SK-N-SH (cell line): ENCODE results near the gene PARK7. TPM values are rescaled to one million over a fixed set of nuclear protein-coding genes. Genes with fewer than 3 reads are reported as not detected.

ENCODE experiments used
- CTCF ChIA-PET: fragments of 300-600, 350-600 bp; formaldehyde crosslinking; extraction: SDS; loops from one replicate; lab custom pipeline; 2021; lab: Yijun Ruan, JAX
- POLR2A ChIA-PET: fragments of 350-600 bp; sonication (Branson Sonifier 250); formaldehyde crosslinking; extraction: SDS; loops from one replicate; lab custom pipeline; 2020; ENCODE audit warnings: antibody characterized with exemption, inconsistent platforms; lab: Yijun Ruan, JAX
- DNase-seq: peaks from one replicate; pipeline ENCODE4 v3.0.0; 2012
- H2AFZ ChIP-seq: fragments of 200-600 bp; sonication (generic); 2 replicates; pipeline ENCODE4 v1.8.1; 2016; ENCODE audit warnings: antibody characterized with exemption, mild to moderate bottlenecking, low read depth
- H3F3A ChIP-seq: fragments of 200-600 bp; sonication (generic); replicated peaks from 2 replicates; pipeline ENCODE3; 2016; ENCODE audit warnings: antibody characterized with exemption, mild to moderate bottlenecking; ENCODE audit not compliant: insufficient read depth
- H3K27ac ChIP-seq, 2 experiments: fragments of 200-500 bp in 1 of 2; fragments of 200-600 bp in 1 of 2; sonication (Bioruptor generic) in 1 of 2; sonication (generic), shearing (Covaris generic) in 1 of 2; 2 replicates each; pipeline versions ENCODE4 v1.5.1 to v1.6.1; 2014 to 2016; ENCODE audit warnings: low read depth in 2 of 2, inconsistent platforms in 1 of 2, low read length in 1 of 2, mild to moderate bottlenecking in 1 of 2, mixed read lengths in 1 of 2
- H3K27me3 ChIP-seq: fragments of 200-600 bp; sonication (generic), shearing (Covaris generic); 2 replicates; pipeline ENCODE4 v1.6.1; 2016; ENCODE audit warnings: mixed run types; ENCODE audit not compliant: insufficient read depth
- H3K36me3 ChIP-seq, 2 experiments: fragments of 200-500 bp in 1 of 2; fragments of 200-600 bp in 1 of 2; sonication (Bioruptor generic) in 1 of 2; sonication (generic) in 1 of 2; replicated peaks in 1 of 2; 2 replicates each; pipeline versions ENCODE3 to v1.5.1; 2014 to 2016; ENCODE audit warnings: low read length in 1 of 2, mild to moderate bottlenecking in 1 of 2; ENCODE audit not compliant: insufficient read depth in 2 of 2, control insufficient read depth in 1 of 2
- H3K4me1 ChIP-seq, 2 experiments: fragments of 200-500 bp in 1 of 2; fragments of 200-600 bp in 1 of 2; sonication (Bioruptor generic) in 1 of 2; sonication (generic), shearing (Covaris generic) in 1 of 2; 2 replicates each; pipeline versions ENCODE4 v1.5.1 to v1.6.1; 2014 to 2016; ENCODE audit warnings: low read depth in 1 of 2, low read length in 1 of 2, mixed run types in 1 of 2; ENCODE audit not compliant: insufficient read depth in 2 of 2, control insufficient read depth in 1 of 2
- H3K4me2 ChIP-seq: fragments of 200-600 bp; sonication (generic), shearing (Covaris generic); 2 replicates; pipeline ENCODE4 v1.6.1; 2017; ENCODE audit warnings: mixed run types
- H3K4me3 ChIP-seq, 2 experiments: fragments of 200-500 bp in 1 of 2; fragments of 200-600 bp in 1 of 2; sonication (Bioruptor generic) in 1 of 2; sonication (generic), shearing (Covaris generic) in 1 of 2; 2 replicates each; pipeline versions ENCODE4 v1.5.1 to v1.8.1; 2014 to 2016; ENCODE audit warnings: low read depth in 2 of 2, inconsistent platforms in 1 of 2, low read length in 1 of 2, mild to moderate bottlenecking in 1 of 2, mixed read lengths in 1 of 2, moderate library complexity in 1 of 2
- H3K79me2 ChIP-seq: fragments of 200-600 bp; sonication (generic); 2 replicates; pipeline ENCODE4 v1.8.1; 2017; ENCODE audit warnings: mild to moderate bottlenecking; ENCODE audit not compliant: insufficient read depth
- H3K9ac ChIP-seq: fragments of 200-600 bp; sonication (generic); 2 replicates; pipeline ENCODE4 v1.6.1; 2017; ENCODE audit warnings: mixed run types
- H3K9me2 ChIP-seq: fragments of 200-600 bp; sonication (generic); 2 replicates; pipeline ENCODE4 v1.6.1; 2017; ENCODE audit warnings: mixed run types
- H3K9me3 ChIP-seq: fragments of 200-600 bp; sonication (generic); 2 replicates; pipeline ENCODE4 v1.6.1; 2017; ENCODE audit warnings: mixed run types, mild to moderate bottlenecking, moderate library complexity
- H4K20me1 ChIP-seq: fragments of 200-600 bp; sonication (generic); 2 replicates; pipeline ENCODE4 v1.6.1; 2017; ENCODE audit warnings: mild to moderate bottlenecking, mixed run types; ENCODE audit not compliant: insufficient read depth
- CHD2 ChIP-seq: fragments of 150-350 bp; IDR thresholded peaks from 2 replicates; pipeline ENCODE4 v1.6.1; 2018; ENCODE audit warnings: low read length; ENCODE audit not compliant: partially characterized antibody
- ELF1 ChIP-seq: IDR thresholded peaks from 2 replicates; pipeline ENCODE4 v1.4.0; 2012
- EP300 ChIP-seq, 2 experiments: IDR thresholded peaks; 2 replicates each; pipeline versions ENCODE4 v1.4.0 to v1.6.1; 2012; ENCODE audit warnings: borderline replicate concordance in 1 of 2, low read depth in 1 of 2, low read length in 1 of 2
- FOSL2 ChIP-seq: IDR thresholded peaks from 2 replicates; pipeline ENCODE4 v1.4.0; 2012; ENCODE audit warnings: low read depth, mild to moderate bottlenecking, moderate library complexity, borderline replicate concordance
- GATA2 ChIP-seq: sonication (generic); formaldehyde crosslinking; IDR thresholded peaks from 2 replicates; pipeline ENCODE4 v1.5.0; 2020; ENCODE audit warnings: mild to moderate bottlenecking, missing genetic modification reagents
- JUND ChIP-seq: IDR thresholded peaks from 2 replicates; pipeline ENCODE4 v1.4.0; 2012
- MXI1 ChIP-seq: IDR thresholded peaks from 2 replicates; pipeline ENCODE4 v1.6.1; 2012; ENCODE audit warnings: mild to moderate bottlenecking, low read depth, low read length, improper control_type of control experiment
- NFIC ChIP-seq: IDR thresholded peaks from 2 replicates; pipeline ENCODE4 v1.4.0; 2012; ENCODE audit warnings: borderline replicate concordance
- POLR2AphosphoS5 ChIP-seq: IDR thresholded peaks from 2 replicates; pipeline ENCODE4 v1.6.1; 2012; ENCODE audit warnings: low read depth, low read length
- RAD21 ChIP-seq: IDR thresholded peaks from 2 replicates; pipeline ENCODE4 v1.6.1; 2012; ENCODE audit warnings: mild to moderate bottlenecking, low read length
- RCOR1 ChIP-seq: fragments of 150-350 bp; IDR thresholded peaks from 2 replicates; pipeline ENCODE4 v1.6.1; 2017; ENCODE audit warnings: antibody characterized with exemption, low read length
- RFX5 ChIP-seq: IDR thresholded peaks from 2 replicates; pipeline ENCODE4 v1.6.1; 2012; ENCODE audit warnings: mild to moderate bottlenecking, improper control_type of control experiment, low read length
- RXRA ChIP-seq: IDR thresholded peaks from 2 replicates; pipeline ENCODE4 v1.4.0; 2012; ENCODE audit warnings: low read depth, mild to moderate bottlenecking, borderline replicate concordance
- SMC3 ChIP-seq: IDR thresholded peaks from 2 replicates; pipeline ENCODE4 v1.6.1; 2012; ENCODE audit warnings: low read depth, low read length, improper control_type of control experiment
- TAF1 ChIP-seq: IDR thresholded peaks from 2 replicates; pipeline ENCODE4 v1.6.1; 2012; ENCODE audit warnings: low read depth, mild to moderate bottlenecking, low read length, moderate library complexity, borderline replicate concordance
- WGBS: methylation state at CpG from one replicate; pipeline ENCODE4 v1.1.6; 2017; ENCODE audit warnings: low lambda C conversion rate; 5-methylcytosine and 5-hydroxymethylcytosine counted together
- polyA plus RNA-seq, 3 experiments: library from polyadenylated mRNA; depleted of rRNA; stranded (reverse); fragments of >200 nt; gene quantifications; 2 replicates each; pipeline ENCODE4 v1.2.3, GENCODE V29; 2012
- TF ChIP-seq, protein P1 (sequence below): IDR thresholded peaks from 2 replicates; pipeline ENCODE4 v1.4.0; 2012; ENCODE audit warnings: low read depth, borderline replicate concordance
- TF ChIP-seq, protein P2 (sequence below): fragments of 200-600 bp; sonication (generic); IDR thresholded peaks from 2 replicates; pipeline ENCODE4 v1.6.1; 2017; ENCODE audit warnings: antibody characterized with exemption, mild to moderate bottlenecking, moderate library complexity
- TF ChIP-seq, protein P3 (sequence below): fragments of 150-350 bp; IDR thresholded peaks from 2 replicates; pipeline ENCODE4 v1.6.1; 2017; ENCODE audit warnings: antibody characterized with exemption, low read length, low read depth, borderline replicate concordance

PARK7 gene
- polyA plus RNA-seq, 1 of the 3 experiments (the other 2 are of a cell fraction) = 415 TPM

DNA sequence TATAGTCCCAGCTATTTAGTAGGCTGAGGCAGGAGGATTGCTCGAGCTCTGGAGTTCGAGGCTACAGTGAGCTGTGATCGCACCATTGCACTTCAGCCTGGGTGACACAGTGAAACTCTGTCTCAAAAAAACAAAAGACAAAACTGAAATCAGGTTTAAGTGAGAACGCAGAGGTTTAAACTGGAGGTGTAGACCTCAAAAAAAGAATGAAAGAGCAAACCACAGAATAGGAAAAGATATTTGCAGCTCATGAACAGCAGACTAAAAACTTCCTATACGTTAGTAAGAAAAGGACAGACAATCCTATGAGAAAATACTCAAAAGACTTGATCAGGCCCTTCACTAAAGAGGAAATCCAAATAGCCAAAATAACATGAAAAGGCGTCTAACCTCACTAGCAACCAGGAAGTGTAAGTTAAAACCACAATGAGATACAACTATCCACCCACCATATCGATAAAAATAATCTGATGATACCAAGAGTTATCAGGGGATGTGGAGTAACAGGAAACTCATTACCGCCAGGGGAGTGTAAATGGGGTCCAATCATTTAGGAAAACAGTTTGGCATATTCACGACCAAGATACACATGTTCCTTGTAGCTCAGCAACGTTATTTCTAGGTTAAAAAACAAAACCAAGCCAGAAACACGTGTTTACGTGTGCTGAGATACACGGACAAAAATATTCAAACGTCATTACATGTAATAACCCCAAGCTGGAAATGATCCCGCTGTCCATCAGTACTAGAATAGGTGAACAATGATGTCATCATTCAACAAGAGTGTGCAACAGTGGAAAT, 30.7 kb upstream of the PARK7 start:
- H3K4me3 ChIP-seq = no peak overlapping the region
- H3K9me3 ChIP-seq = no peaks in the 10 kb centered on the region
- DNase-seq = no peak
- TF ChIP-seq POLR2AphosphoS5 (no peak), NFIC (no peak), CHD2 (no peak)
- TF ChIP-seq, protein P1, sequence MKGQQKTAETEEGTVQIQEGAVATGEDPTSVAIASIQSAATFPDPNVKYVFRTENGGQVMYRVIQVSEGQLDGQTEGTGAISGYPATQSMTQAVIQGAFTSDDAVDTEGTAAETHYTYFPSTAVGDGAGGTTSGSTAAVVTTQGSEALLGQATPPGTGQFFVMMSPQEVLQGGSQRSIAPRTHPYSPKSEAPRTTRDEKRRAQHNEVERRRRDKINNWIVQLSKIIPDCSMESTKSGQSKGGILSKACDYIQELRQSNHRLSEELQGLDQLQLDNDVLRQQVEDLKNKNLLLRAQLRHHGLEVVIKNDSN = no peak
- TF ChIP-seq, protein P2, sequence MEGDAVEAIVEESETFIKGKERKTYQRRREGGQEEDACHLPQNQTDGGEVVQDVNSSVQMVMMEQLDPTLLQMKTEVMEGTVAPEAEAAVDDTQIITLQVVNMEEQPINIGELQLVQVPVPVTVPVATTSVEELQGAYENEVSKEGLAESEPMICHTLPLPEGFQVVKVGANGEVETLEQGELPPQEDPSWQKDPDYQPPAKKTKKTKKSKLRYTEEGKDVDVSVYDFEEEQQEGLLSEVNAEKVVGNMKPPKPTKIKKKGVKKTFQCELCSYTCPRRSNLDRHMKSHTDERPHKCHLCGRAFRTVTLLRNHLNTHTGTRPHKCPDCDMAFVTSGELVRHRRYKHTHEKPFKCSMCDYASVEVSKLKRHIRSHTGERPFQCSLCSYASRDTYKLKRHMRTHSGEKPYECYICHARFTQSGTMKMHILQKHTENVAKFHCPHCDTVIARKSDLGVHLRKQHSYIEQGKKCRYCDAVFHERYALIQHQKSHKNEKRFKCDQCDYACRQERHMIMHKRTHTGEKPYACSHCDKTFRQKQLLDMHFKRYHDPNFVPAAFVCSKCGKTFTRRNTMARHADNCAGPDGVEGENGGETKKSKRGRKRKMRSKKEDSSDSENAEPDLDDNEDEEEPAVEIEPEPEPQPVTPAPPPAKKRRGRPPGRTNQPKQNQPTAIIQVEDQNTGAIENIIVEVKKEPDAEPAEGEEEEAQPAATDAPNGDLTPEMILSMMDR = no peak
- ChIA-PET POLR2A (no interaction called here), CTCF (no interaction called here)
- H3F3A ChIP-seq = no peaks in the 10 kb centered on the region
- 86% methylated on average over 15 of the region's 15 CpGs for WGBS
- H3K9me2 ChIP-seq = no peaks in the 10 kb centered on the region
- no peaks in the 10 kb centered on the region for H3K27me3 ChIP-seq
- no peak overlapping the region for H3K4me2 ChIP-seq
- H4K20me1 ChIP-seq = no peaks in the 10 kb centered on the region
- no peaks in the 10 kb centered on the region for H3K36me3 ChIP-seq
- no peaks in the 10 kb centered on the region for H3K79me2 ChIP-seq
- no peak overlapping the region for H3K9ac ChIP-seq
- no peak overlapping the region for H2AFZ ChIP-seq
- no peak overlapping the region for H3K27ac ChIP-seq
- no peaks in the 10 kb centered on the region; a peak in 1 of 4 replicates for H3K4me1 ChIP-seq

DNA sequence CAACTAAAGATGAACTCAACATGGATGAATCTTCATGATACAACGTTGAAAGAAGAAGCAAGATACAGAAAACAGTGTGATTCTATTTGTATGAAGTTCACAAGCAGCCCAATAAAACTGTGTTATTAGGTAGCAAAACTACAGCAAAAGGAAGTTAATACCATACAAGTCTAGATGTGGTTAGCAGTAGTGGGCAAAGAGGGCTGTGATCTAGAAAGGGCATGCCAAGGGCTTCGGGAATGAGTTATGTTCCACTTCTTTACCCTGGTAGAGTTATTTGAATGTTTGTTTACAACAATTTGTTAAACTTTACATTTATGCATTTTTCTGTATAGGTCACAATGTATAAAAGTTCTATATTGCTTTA, 30.1 kb upstream of the PARK7 start:
- no peaks in the 10 kb centered on the region for H3K79me2 ChIP-seq
- POLR2A ChIA-PET = no interaction called here
- H3K9me3 ChIP-seq = no peaks in the 10 kb centered on the region
- H3K4me3 ChIP-seq = no peak overlapping the region
- no peak overlapping the region for H3K27ac ChIP-seq
- DNase-seq = no peak
- H2AFZ ChIP-seq = no peak overlapping the region
- H3K9ac ChIP-seq = no peak overlapping the region
- CTCF ChIA-PET = no interaction called here
- H3F3A ChIP-seq = no peaks in the 10 kb centered on the region
- H3K4me1 ChIP-seq = no peaks in the 10 kb centered on the region; a peak in 1 of 4 replicates
- H3K36me3 ChIP-seq = no peaks in the 10 kb centered on the region
- TF ChIP-seq, protein P3, sequence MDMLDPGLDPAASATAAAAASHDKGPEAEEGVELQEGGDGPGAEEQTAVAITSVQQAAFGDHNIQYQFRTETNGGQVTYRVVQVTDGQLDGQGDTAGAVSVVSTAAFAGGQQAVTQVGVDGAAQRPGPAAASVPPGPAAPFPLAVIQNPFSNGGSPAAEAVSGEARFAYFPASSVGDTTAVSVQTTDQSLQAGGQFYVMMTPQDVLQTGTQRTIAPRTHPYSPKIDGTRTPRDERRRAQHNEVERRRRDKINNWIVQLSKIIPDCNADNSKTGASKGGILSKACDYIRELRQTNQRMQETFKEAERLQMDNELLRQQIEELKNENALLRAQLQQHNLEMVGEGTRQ = no peak
- TF ChIP-seq FOSL2 (no peak), RFX5 (no peak), JUND (no peak), GATA2 (CRISPR knock-in tag) (no peak), CHD2 (no peak), RXRA (no peak), TAF1 (no peak), RCOR1 (no peak), ELF1 (no peak), MXI1 (no peak), RAD21 (no peak), EP300 (IDR thresholded peaks at IDR 0.05; ENCODE audit: borderline replicate concordance in 1 of 2, low read depth in 1 of 2, low read length in 1 of 2) (no peak), SMC3 (no peak)
- TF ChIP-seq, protein P2 = no peak
- H4K20me1 ChIP-seq = no peaks in the 10 kb centered on the region
- 72% methylated on average over 2 of the region's 2 CpGs for WGBS
- no peak overlapping the region for H3K4me2 ChIP-seq
- no peaks in the 10 kb centered on the region for H3K27me3 ChIP-seq
- H3K9me2 ChIP-seq = no peaks in the 10 kb centered on the region
